Coronary artery (tissue), 2 donors: ENCODE measurements around the gene CHAF1A.

ENCODE experiments used
- DNase-seq: peaks from one replicate; pipeline ENCODE4 v3.0.0-alpha.2; 2017; ENCODE audit warnings: low spot score
- H3K27ac ChIP-seq, 2 donors: fragments of 200-600 bp; sonication (generic); one replicate each; pipeline ENCODE4 v1.5.1; 2016 to 2019
- H3K4me3 ChIP-seq: fragments of 200-600 bp; sonication (generic); 2 replicates; pipeline ENCODE4 v1.5.1; 2016; ENCODE audit warnings: mild to moderate bottlenecking, moderate library complexity
- CTCF ChIP-seq: fragments of 200-600 bp; sonication (generic); IDR thresholded peaks from one replicate; pipeline ENCODE4 v1.5.1; 2019; ENCODE audit warnings: antibody characterized with exemption

CHAF1A gene

GRCh38 chr19:4448147-4448985 is 45.9 kb downstream of the CHAF1A start:
- H3K27ac ChIP-seq, result no peak overlapping the region
- DNase-seq, result no peak
- H3K4me3 ChIP-seq, result no peak overlapping the region
- TF ChIP-seq CTCF, result no peak

GRCh38 chr19:4449022-4449638 is 46.7 kb downstream of the CHAF1A start:
- TF ChIP-seq CTCF, result no peak
- H3K27ac ChIP-seq, result no peak overlapping the region
- H3K4me3 ChIP-seq, result no peak overlapping the region
- no peak for DNase-seq

- no peak for TF ChIP-seq CTCF
- no peak for DNase-seq
- Histone ChIP-seq H3K27ac (no peak overlapping the region), H3K4me3 (no peak overlapping the region)
Measured at GRCh38 chr19:4449639-4450028, 47.2 kb downstream of the CHAF1A start.

GRCh38 chr19:4452230-4452990 is 50.0 kb downstream of the CHAF1A start:
- Histone ChIP-seq H3K27ac (no peak overlapping the region), H3K4me3 (no peak overlapping the region)
- TF ChIP-seq CTCF, result no peak
- DNase-seq, result no peak

- DNase-seq, result no peak
- Histone ChIP-seq H3K27ac (no peak overlapping the region), H3K4me3 (no peak overlapping the region)
- no peak for TF ChIP-seq CTCF
Measured at GRCh38 chr19:4453232-4454179, 51.1 kb downstream of the CHAF1A start.
